ENCODE data around the gene IGFBP1.

The IGFBP1 gene

GRCh38 chr7:45878457-45879144 lies 9.7 kb upstream of the IGFBP1 start:
- DNase-seq (ENCODE audit: insufficient read length, low spot score) (no peak), FAIRE-seq (no peak)

- FAIRE-seq (no peak), DNase-seq (ENCODE audit: insufficient read length, low spot score) (no peak)
Observed at GRCh38 chr7:45880433-45880860, 7.8 kb upstream of the IGFBP1 start.

- FAIRE-seq: no peak
- DNase-seq (ENCODE audit: insufficient read length, low spot score): no peak
Observed at GRCh38 chr7:45881280-45881758, 7.0 kb upstream of the IGFBP1 start.

GRCh38 chr7:45881759-45882464 lies 6.4 kb upstream of the IGFBP1 start:
- no peak for FAIRE-seq
- DNase-seq (ENCODE audit: insufficient read length, low spot score): no peak

- no peak for FAIRE-seq
- DNase-seq (ENCODE audit: insufficient read length, low spot score): no peak
Observed at GRCh38 chr7:45882465-45882810, 5.8 kb upstream of the IGFBP1 start.

- DNase-seq (ENCODE audit: insufficient read length, low spot score) (no peak), FAIRE-seq (no peak)
Observed at GRCh38 chr7:45884136-45884535, 4.2 kb upstream of the IGFBP1 start.

GRCh38 chr7:45885264-45885882 lies 2.9 kb upstream of the IGFBP1 start:
- DNase-seq (ENCODE audit: insufficient read length, low spot score) (no peak), FAIRE-seq (no peak)

GRCh38 chr7:45886931-45887667 lies 1.2 kb upstream of the IGFBP1 start:
- DNase-seq (ENCODE audit: insufficient read length, low spot score) (no peak), FAIRE-seq (no peak)

- DNase-seq (ENCODE audit: insufficient read length, low spot score): no peak
- no peak for FAIRE-seq
Observed at GRCh38 chr7:45888993-45889366, 692 bp downstream of the IGFBP1 start.

GRCh38 chr7:45889367-45890067 lies 1.2 kb downstream of the IGFBP1 start:
- FAIRE-seq: no peak
- DNase-seq (ENCODE audit: insufficient read length, low spot score): no peak

- no peak for DNase-seq (ENCODE audit: insufficient read length, low spot score)
- FAIRE-seq: no peak
Observed at GRCh38 chr7:45890125-45890901, 2.0 kb downstream of the IGFBP1 start.

GRCh38 chr7:45890902-45891461 lies 2.7 kb downstream of the IGFBP1 start:
- FAIRE-seq (no peak), DNase-seq (ENCODE audit: insufficient read length, low spot score) (no peak)

GRCh38 chr7:45891462-45892402 lies 3.4 kb downstream of the IGFBP1 start:
- no peak for FAIRE-seq

GRCh38 chr7:45892407-45893035 lies 4.2 kb downstream of the IGFBP1 start:
- no peak for FAIRE-seq
- no peak for DNase-seq (ENCODE audit: insufficient read length, low spot score)

More at GRCh38 chr7:45891462-45892402, 3.4 kb downstream of the IGFBP1 start:
- DNase-seq (ENCODE audit: insufficient read length, low spot score): no peak

GRCh38 chr7:45893374-45893995 lies 5.2 kb downstream of the IGFBP1 start:
- no peak for DNase-seq (ENCODE audit: insufficient read length, low spot score)
- no peak for FAIRE-seq

GRCh38 chr7:45893996-45894664 lies 5.8 kb downstream of the IGFBP1 start:
- FAIRE-seq (no peak), DNase-seq (ENCODE audit: insufficient read length, low spot score) (no peak)

GRCh38 chr7:45894665-45895062 lies 6.4 kb downstream of the IGFBP1 start:
- FAIRE-seq (no peak), DNase-seq (ENCODE audit: insufficient read length, low spot score) (no peak)

Measured in GM19239 (cell line).